ENCODE results near the gene PEX1. TPM values are rescaled to one million over a fixed set of nuclear protein-coding genes. Genes with fewer than 3 reads are reported as not detected.
"Not testable (repeated sequence)": the region's sequence is repeated elsewhere in the genome, so short reads cannot be mapped to it uniquely, and the experiment has no call there.

PEX1 gene
- total RNA-seq, 2 experiments from 2014 or later = 12.9 to 13.2 TPM

DNA sequence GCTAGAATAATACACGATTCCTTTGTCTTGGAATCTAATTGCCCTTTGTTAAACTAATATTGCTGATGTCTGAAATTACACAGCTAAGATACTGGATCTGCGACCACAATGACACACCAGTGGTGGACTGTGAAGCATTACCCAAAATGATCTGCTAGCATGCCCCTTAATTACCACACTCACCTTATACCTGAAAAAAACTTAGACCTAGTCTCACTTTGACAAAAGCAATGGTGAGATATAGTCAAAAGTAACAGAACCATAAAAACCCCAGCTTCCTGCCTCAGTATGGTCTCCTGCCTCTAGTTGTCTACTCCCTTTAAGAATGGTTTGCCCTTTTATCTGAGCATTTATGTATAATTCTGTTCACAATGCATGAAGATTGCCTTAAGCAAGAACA, 29.8 kb downstream of the PEX1 start:
- H3K27ac Mint-ChIP-seq = no peak overlapping the region
- no peaks in the 10 kb centered on the region for H3K27me3 Mint-ChIP-seq (ENCODE audit: low read depth)
- no peaks in the 10 kb centered on the region for H3K9me3 Mint-ChIP-seq
- CTCF ChIA-PET = no interaction called here
- intact Hi-C loops (cut with micrococcal nuclease) = no loop called here
- H3K4me3 Mint-ChIP-seq = no peak overlapping the region
- no peak for DNase-seq
- peaks cover 15% of the 10 kb centered on the region for H3K36me3 Mint-ChIP-seq (ENCODE audit: low read depth)
- H3K4me1 Mint-ChIP-seq (ENCODE audit: low read depth) = no peaks in the 10 kb centered on the region

DNA sequence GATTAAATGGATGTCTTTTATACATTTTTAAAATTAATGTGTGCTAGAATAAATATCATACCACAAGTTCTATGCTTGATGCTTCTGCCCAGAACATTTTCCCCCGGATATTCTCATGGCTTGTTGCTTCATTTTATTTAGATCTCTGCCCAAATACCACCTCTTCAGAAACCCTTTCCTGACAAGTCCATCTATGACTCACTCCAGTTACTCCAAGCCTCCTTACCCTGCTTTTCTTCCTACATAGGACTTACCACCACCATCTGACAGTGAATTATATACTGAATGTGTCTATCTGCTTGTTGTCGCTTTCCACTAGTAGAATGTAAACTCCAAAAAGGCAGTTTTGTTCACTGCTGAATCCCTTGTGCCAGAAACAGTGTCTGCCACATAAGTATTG, 31.4 kb downstream of the PEX1 start:
- Mint-ChIP-seq H3K4me1 (ENCODE audit: low read depth) (no peaks in the 10 kb centered on the region), H3K9me3 (no peaks in the 10 kb centered on the region), H3K36me3 (ENCODE audit: low read depth) (peaks cover 19% of the 10 kb centered on the region), H3K27ac (no peak overlapping the region), H3K4me3 (no peak overlapping the region), H3K27me3 (ENCODE audit: low read depth) (no peaks in the 10 kb centered on the region)
- intact Hi-C loops (cut with micrococcal nuclease) = no loop called here
- CTCF ChIA-PET = no interaction called here
- DNase-seq = no peak

GRCh38 chr7:92489634-92490033, 38.7 kb downstream of the PEX1 start:
- no peaks in the 10 kb centered on the region for H3K27me3 Mint-ChIP-seq (ENCODE audit: low read depth)
- CTCF ChIA-PET = interaction anchor here (0.8 kb wide), 1 partner anchor 1334 kb away, joined by 3 read pairs; no protein-coding TSS in a partner anchor
- no peak overlapping the region for H3K4me3 Mint-ChIP-seq
- peaks cover 11% of the 10 kb centered on the region for H3K36me3 Mint-ChIP-seq (ENCODE audit: low read depth)
- intact Hi-C loops (cut with micrococcal nuclease) = no loop called here
- no peak overlapping the region for H3K27ac Mint-ChIP-seq
- H3K4me1 Mint-ChIP-seq (ENCODE audit: low read depth) = no peaks in the 10 kb centered on the region
- no peak for DNase-seq
- H3K9me3 Mint-ChIP-seq = no peaks in the 10 kb centered on the region

GRCh38 chr7:92487804-92488203, 40.5 kb downstream of the PEX1 start:
- DNase-seq = no peak
- intact Hi-C loops (cut with micrococcal nuclease) = no loop called here
- peaks cover 11% of the 10 kb centered on the region for H3K36me3 Mint-ChIP-seq (ENCODE audit: low read depth)
- H3K27ac Mint-ChIP-seq = no peak overlapping the region
- no peak overlapping the region for H3K4me3 Mint-ChIP-seq
- H3K27me3 Mint-ChIP-seq (ENCODE audit: low read depth) = no peaks in the 10 kb centered on the region
- no peaks in the 10 kb centered on the region for H3K4me1 Mint-ChIP-seq (ENCODE audit: low read depth)
- H3K9me3 Mint-ChIP-seq = no peaks in the 10 kb centered on the region
- CTCF ChIA-PET = no interaction called here

DNA sequence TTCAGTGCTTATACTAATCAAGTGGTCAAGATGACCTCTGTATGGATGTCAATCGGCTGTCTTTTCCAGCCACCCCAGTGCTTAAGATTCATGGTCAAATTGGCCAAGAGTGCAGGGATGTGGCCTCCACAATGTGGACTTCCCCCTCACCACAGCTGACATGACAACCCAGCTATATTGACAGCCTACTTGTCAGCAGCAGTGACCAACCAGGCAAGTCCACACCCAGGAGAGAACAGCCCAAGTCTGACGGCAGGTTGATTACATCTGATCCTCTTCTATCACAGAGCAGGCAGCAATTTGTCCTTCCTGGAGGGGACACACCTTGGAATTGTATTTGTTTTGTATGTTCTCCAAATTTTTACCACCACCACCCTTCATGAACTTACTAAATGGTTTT, 42.3 kb downstream of the PEX1 start:
- DNase-seq = no peak
- Mint-ChIP-seq H3K27ac (no peak overlapping the region), H3K36me3 (ENCODE audit: low read depth) (peaks cover 5% of the 10 kb centered on the region), H3K9me3 (no peaks in the 10 kb centered on the region), H3K4me1 (ENCODE audit: low read depth) (no peaks in the 10 kb centered on the region), H3K27me3 (ENCODE audit: low read depth) (no peaks in the 10 kb centered on the region), H3K4me3 (no peak overlapping the region)
- intact Hi-C loops (cut with micrococcal nuclease) = no loop called here
- CTCF ChIA-PET = no interaction called here

DNA sequence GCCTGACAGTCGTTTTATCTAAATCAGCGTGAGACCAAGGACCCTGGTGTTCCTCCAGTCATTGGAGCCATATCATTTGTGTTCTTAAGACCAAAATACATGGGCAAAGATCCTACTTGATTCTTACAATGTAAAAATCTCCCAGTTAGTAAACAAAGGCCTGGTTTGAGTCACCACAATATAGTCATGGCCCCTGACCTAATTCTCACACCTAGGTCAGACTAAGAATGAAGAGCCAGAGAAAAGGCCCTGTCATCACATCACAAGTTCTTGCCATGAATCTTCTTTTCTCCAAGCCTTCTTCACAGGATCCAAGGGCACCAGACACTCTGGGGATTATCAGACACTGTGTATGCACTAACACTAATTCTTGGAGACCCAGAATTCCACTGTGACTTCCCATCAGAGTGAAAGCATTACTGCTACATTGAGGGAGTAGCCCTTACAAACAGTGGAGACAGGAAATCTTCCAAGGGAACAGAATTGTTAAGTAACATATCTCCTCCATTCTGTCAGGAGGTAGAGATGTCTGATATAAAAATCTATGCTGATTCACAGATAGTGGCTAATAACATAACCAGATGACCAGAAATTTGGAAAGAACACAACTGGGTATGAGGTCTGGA, 42.9 kb downstream of the PEX1 start:
- H3K27ac Mint-ChIP-seq = no peak overlapping the region
- CTCF ChIA-PET = no interaction called here
- peaks cover 3% of the 10 kb centered on the region for H3K36me3 Mint-ChIP-seq (ENCODE audit: low read depth)
- H3K4me3 Mint-ChIP-seq = no peak overlapping the region
- H3K27me3 Mint-ChIP-seq (ENCODE audit: low read depth) = no peaks in the 10 kb centered on the region
- H3K4me1 Mint-ChIP-seq (ENCODE audit: low read depth) = no peaks in the 10 kb centered on the region
- intact Hi-C loops (cut with micrococcal nuclease) = no loop called here
- DNase-seq = no peak
- H3K9me3 Mint-ChIP-seq = no peaks in the 10 kb centered on the region

- H3K36me3 Mint-ChIP-seq (ENCODE audit: low read depth); H3K27me3 Mint-ChIP-seq (ENCODE audit: low read depth); H3K4me1 Mint-ChIP-seq (ENCODE audit: low read depth); intact Hi-C loops (cut with micrococcal nuclease); DNase-seq; H3K4me3 Mint-ChIP-seq; H3K9me3 Mint-ChIP-seq; H3K27ac Mint-ChIP-seq; CTCF ChIA-PET: not testable (repeated sequence)
Measured at GRCh38 chr7:92484226-92484625, 44.1 kb downstream of the PEX1 start.

DNA sequence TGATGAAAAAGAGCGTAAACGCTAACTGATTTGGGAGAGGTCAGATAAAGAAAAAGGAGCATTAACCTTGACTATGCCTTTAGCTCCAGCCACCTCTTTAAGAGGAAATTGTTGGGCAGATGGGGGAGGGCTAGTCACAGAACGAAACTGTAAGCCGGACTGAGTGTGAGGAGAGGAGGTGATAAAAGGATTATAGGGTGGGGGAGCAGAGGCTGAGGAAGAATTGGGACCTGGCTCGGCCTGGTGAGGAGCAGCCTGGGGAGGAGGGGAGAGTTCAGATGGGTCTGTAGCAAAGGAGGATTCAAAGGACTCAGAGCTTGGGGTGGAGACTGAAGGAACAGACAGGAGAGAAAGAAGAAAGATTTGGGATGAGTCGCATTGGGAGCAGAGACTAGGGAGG, 44.7 kb downstream of the PEX1 start:
- DNase-seq; H3K9me3 Mint-ChIP-seq; H3K4me1 Mint-ChIP-seq (ENCODE audit: low read depth); intact Hi-C loops (cut with micrococcal nuclease); H3K4me3 Mint-ChIP-seq; H3K36me3 Mint-ChIP-seq (ENCODE audit: low read depth); H3K27ac Mint-ChIP-seq; H3K27me3 Mint-ChIP-seq (ENCODE audit: low read depth); CTCF ChIA-PET: not testable (repeated sequence)

GRCh38 chr7:92479146-92479545, 49.2 kb downstream of the PEX1 start:
- H3K36me3 Mint-ChIP-seq (ENCODE audit: low read depth); intact Hi-C loops (cut with micrococcal nuclease); H3K27ac Mint-ChIP-seq; H3K4me1 Mint-ChIP-seq (ENCODE audit: low read depth); H3K9me3 Mint-ChIP-seq; CTCF ChIA-PET; DNase-seq; H3K4me3 Mint-ChIP-seq; H3K27me3 Mint-ChIP-seq (ENCODE audit: low read depth): not testable (repeated sequence)

DNA sequence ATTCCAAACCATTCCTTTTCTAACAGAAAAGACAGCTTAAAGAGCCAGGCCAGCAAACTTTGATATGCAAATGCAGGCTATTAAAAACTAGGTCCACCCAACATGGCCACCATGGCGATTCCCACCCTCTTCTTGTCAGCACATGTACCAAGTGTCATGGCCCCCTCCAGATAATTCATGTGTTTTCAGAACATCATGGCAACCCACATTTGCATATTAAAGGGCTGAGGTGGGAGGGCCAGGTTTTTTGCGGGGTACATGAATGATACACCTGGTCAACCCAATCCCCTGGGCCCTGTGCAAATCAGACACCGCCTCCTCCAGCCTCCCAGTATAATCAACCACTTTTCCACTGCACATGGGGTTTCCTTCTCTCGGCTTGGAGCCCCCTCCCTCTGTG, 49.6 kb downstream of the PEX1 start:
- intact Hi-C loops (cut with micrococcal nuclease) = no loop called here
- Mint-ChIP-seq H3K4me1 (ENCODE audit: low read depth) (no peaks in the 10 kb centered on the region), H3K27me3 (ENCODE audit: low read depth) (no peaks in the 10 kb centered on the region), H3K9me3 (no peaks in the 10 kb centered on the region), H3K4me3 (no peak overlapping the region), H3K27ac (no peak overlapping the region), H3K36me3 (ENCODE audit: low read depth) (no peaks in the 10 kb centered on the region)
- CTCF ChIA-PET = no interaction called here
- DNase-seq = no peak

DNA sequence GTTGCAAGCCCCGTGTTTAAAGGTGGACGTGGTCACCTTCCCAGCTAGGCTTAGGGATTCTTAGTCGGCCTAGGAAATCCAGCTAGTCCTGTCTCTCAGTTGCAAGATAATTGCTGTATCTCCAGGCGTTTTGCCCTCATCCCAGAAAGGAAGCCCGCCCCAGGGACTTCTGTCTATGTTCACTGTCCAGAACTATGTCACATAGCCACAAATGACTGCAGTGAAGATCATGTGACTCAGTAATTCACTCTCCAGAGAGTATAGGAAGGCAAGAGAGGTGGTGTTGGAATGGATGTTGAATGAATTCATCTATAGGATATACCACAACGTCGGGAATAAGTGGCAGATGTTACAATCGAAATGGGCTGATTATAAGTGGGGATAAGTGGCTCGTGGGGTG, 50.2 kb downstream of the PEX1 start:
- intact Hi-C loops (cut with micrococcal nuclease) = no loop called here
- Mint-ChIP-seq H3K4me1 (ENCODE audit: low read depth) (no peaks in the 10 kb centered on the region), H3K9me3 (no peaks in the 10 kb centered on the region), H3K27ac (no peak overlapping the region), H3K4me3 (no peak overlapping the region), H3K36me3 (ENCODE audit: low read depth) (no peaks in the 10 kb centered on the region), H3K27me3 (ENCODE audit: low read depth) (no peaks in the 10 kb centered on the region)
- CTCF ChIA-PET = no interaction called here
- no peak for DNase-seq

- intact Hi-C loops (cut with micrococcal nuclease); H3K4me3 Mint-ChIP-seq; CTCF ChIA-PET; H3K36me3 Mint-ChIP-seq (ENCODE audit: low read depth); H3K27ac Mint-ChIP-seq; DNase-seq; H3K4me1 Mint-ChIP-seq (ENCODE audit: low read depth); H3K27me3 Mint-ChIP-seq (ENCODE audit: low read depth); H3K9me3 Mint-ChIP-seq: not testable (repeated sequence)
Measured at GRCh38 chr7:92477681-92478080, 50.6 kb downstream of the PEX1 start, which contains the start of gene ERVW-1. Gene ERVW-1 (minus strand): TSS chr7:92477946. CDS start chr7:92470381, 7,565 bp downstream.

DNA sequence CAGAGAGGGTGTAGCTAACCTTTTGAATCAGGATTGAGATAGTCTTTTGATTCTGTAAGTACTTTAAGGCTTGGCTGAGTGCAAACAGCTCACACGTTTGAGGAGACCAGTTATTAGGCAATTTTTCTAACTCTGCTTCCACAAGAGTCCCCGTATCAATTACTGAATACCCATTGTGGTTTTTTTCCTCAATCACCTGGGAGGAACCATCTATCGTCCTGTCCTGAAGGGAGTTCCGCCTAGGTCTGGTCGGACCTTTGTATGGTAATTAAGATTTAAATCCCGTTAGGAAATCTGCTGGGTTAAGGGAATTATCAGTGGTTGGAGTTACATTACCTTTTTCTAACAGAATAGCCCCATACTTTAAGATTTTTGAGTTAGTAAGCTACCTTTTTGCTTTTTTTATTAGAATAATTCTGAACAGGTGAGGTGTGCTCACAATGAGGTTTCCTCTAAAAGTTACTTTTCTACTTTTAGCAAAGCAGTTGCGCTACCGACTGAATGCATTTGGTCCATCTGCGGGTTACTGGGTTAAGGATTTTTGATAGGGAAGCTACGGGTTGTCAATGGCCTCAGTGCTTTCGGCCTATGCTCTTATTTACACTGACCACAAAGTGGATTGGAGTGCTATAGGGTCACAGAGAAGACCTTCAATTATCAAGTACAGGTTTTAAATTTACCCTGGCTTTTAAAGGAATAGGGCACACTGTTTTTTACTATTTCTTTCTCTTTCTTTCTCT, 52.3 kb downstream of the PEX1 start:
- H3K9me3 Mint-ChIP-seq; H3K27ac Mint-ChIP-seq; H3K4me1 Mint-ChIP-seq (ENCODE audit: low read depth); H3K36me3 Mint-ChIP-seq (ENCODE audit: low read depth); H3K27me3 Mint-ChIP-seq (ENCODE audit: low read depth); intact Hi-C loops (cut with micrococcal nuclease); DNase-seq; H3K4me3 Mint-ChIP-seq: not testable (repeated sequence)
- CTCF ChIA-PET = interaction anchor here (1.2 kb wide), 1 partner anchor 15 kb away, joined by 4 read pairs; no protein-coding TSS in a partner anchor
